H7 (cell line): Measurements from ENCODE around the gene ERFL. TPM values are rescaled to one million over a fixed set of nuclear protein-coding genes. Genes with fewer than 3 reads are reported as not detected.
A peak's percentile ranks its signal among the peaks of the same experiment; 100 is the strongest.

ENCODE experiments used
- DNase-seq: peaks from one replicate; pipeline ENCODE4 v3.0.0; 2012
- H3K27me3 ChIP-seq: 2 replicates; pipeline ENCODE4 v1.6.0; 2011; ENCODE audit warnings: mild to moderate bottlenecking, low read length; ENCODE audit not compliant: control insufficient read depth, insufficient read depth
- H3K36me3 ChIP-seq: replicated peaks from 2 replicates; pipeline ENCODE4 v1.5.1; 2011; ENCODE audit warnings: low read length; ENCODE audit not compliant: control insufficient read depth, insufficient read depth
- H3K4me3 ChIP-seq: 2 replicates; pipeline ENCODE4 v1.5.1; 2011; ENCODE audit warnings: low read depth, mild to moderate bottlenecking, control low read depth, low read length, moderate library complexity; ENCODE audit not compliant: insufficient read depth
- total RNA-seq: library from RNA; depleted of rRNA; stranded (reverse); fragments of >200 nt; shearing (Covaris generic); gene quantifications from 2 replicates; pipeline ENCODE4 v1.2.3, GENCODE V29; 2014

ERFL gene
- total RNA-seq, 1 experiment from 2014 or later: not detected

DNA sequence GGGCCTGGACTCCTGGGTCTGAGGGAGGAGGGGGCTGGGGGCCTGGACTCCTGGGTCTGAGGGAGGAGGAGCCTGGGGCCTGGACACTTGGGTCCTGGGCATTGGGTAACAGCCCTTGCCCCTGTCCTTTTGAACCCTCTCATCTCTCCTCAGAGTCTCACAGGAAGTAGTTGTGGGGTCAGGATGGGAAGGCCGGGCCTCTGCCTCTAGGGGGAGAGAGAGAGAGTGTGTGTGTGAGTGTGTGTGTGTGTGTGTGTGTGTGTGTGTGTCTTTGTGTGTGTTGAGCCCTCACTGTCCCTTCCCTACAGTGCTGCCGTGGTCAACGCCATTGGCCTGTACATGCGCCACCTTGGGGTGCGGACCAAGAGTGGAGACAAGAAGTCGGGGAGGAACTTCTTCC lies 34.4 kb downstream of the ERFL start:
- Histone ChIP-seq H3K36me3 (peaks cover 6% of the 10 kb centered on the region), H3K4me3 (no peak overlapping the region), H3K27me3 (no peaks in the 10 kb centered on the region)
- peak; percentile 92 for DNase-seq

DNA sequence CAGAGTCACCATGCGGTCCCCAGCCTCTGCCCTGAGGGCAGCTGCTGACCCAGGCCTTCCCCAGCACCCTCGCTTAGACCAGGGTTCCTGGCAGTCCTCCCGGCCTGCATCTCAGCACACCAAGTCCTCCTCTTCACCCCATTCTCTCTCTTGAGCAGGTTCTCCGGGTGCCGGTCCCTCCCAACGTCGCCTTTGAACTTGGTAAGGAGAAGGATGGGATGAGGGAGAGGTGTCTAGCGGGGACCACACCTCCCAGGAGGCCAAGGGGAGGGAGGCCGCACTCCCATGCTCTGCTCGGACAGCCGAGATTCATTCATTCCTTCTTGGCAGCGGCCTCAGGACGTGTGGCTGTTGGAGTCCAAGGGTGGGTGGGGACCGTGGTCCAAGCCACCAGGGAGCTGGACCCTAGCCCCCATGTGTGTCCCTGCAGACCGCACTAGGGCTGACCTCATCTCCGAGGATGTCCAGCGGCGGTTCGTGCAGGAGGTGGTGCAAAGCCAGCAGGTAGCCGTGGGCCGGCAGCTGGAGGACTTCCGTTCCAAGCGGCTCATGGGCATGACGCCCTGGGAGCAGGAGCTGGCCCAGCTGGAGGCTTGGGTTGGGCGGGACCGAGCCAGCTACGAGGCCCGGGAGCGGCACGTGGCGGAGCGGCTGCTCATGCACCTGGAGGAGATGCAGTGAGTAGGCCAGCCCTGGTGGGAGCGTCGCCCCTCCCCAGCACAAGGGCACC lies 35.9 kb downstream of the ERFL start:
- H3K27me3 ChIP-seq: no peaks in the 10 kb centered on the region
- H3K4me3 ChIP-seq: no peak overlapping the region
- H3K36me3 ChIP-seq: peaks cover 6% of the 10 kb centered on the region
- no peak for DNase-seq

DNA sequence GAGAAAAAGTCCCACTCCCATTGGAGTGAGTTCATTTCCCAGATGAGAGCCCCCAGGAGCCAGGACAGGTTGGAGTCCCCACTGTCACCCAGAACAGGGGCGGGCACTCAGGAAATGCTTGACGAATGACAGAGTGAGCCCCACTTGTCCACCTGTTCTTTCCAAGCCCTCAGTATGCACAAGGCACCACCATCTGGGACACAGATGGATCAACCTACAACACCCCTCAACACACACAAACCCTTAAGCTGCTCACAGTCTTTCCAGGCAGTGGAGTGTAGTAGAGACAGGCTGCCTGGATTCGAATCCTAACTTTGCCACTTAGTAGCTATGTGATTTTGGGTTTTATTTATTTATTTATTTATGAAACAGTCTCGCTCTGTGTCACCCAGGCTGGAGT lies 37.3 kb downstream of the ERFL start:
- no peak overlapping the region for H3K4me3 ChIP-seq
- DNase-seq: no peak
- peaks cover 6% of the 10 kb centered on the region for H3K36me3 ChIP-seq
- H3K27me3 ChIP-seq: no peaks in the 10 kb centered on the region

DNA sequence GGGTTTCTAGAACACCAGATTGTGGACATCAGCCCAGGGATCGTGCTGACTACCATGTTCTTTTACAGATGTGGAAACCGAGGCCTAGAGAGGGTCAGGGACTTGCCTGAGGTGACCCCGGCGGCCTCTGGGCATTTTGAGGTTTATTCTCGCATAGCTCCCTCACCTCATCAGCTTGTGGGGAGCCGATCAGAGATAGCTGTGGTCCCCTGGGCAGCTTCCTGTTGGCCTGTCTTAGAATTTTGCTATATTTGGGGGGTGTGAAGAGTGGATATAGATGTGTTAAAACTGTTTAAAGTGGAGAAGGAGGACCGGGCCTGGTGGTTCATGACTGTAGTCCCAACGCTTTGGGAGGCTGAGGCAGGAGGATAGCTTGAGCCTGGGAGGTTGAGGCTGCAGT lies 38.4 kb downstream of the ERFL start:
- no peak for DNase-seq
- peaks cover 4% of the 10 kb centered on the region for H3K36me3 ChIP-seq
- H3K27me3 ChIP-seq: no peaks in the 10 kb centered on the region
- no peak overlapping the region for H3K4me3 ChIP-seq

DNA sequence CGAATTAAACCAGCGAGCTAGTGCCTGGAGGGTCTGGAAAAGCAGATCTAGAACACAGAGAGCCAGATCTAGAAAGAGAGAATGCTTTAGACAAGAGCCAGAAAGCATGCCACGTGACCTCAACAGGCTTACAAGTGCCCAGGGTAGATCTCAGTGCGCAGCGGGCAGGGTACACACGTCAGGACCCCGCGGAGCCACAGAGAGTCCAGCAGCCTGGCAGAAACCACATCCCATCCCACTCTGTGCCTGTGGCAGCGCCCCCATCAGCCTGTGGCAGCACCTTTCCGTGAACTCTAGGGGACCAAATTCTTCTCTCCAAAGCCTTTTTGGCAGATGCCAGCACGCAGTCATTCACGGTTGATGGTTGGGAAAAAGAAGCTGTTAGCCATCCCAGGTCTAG lies 39.3 kb downstream of the ERFL start:
- DNase-seq: no peak
- H3K27me3 ChIP-seq: no peaks in the 10 kb centered on the region
- no peak overlapping the region for H3K4me3 ChIP-seq
- peaks cover 4% of the 10 kb centered on the region for H3K36me3 ChIP-seq

DNA sequence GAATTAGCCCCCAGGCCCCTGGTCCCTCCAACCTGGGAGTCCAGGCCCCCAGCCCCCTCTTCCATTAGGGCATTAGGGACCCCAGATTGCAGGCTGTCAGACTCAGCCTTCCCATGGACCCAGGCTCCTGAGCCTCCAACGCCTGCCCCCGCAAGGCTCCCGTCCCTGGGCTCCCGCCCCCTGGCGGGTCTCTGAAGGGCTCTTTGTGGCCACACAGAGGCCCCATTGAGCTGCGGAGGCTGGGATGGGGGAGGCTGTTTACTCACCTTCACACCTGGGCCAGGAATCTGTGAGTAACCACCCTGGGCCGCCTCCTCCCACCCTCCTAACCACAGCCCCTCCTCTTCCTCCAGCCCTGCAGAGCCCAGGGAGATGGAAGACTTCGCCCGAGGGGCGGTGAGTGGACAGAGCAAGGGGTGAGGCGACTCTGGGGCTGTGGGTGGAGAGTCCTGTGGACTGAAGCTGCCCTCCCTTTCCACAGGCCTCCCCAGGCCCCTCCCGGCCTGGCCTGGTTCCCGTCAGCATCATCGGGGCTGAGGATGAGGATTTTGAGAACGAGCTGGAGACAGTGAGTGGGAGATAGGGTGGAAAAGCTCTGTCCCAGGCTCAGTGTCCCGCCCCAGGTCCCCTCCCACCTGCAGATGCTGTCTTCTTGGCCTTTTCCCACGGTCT lies 40.4 kb downstream of the ERFL start:
- peaks cover 4% of the 10 kb centered on the region for H3K36me3 ChIP-seq
- H3K27me3 ChIP-seq: no peaks in the 10 kb centered on the region
- peak; percentile 92 for DNase-seq
- no peak overlapping the region for H3K4me3 ChIP-seq

DNA sequence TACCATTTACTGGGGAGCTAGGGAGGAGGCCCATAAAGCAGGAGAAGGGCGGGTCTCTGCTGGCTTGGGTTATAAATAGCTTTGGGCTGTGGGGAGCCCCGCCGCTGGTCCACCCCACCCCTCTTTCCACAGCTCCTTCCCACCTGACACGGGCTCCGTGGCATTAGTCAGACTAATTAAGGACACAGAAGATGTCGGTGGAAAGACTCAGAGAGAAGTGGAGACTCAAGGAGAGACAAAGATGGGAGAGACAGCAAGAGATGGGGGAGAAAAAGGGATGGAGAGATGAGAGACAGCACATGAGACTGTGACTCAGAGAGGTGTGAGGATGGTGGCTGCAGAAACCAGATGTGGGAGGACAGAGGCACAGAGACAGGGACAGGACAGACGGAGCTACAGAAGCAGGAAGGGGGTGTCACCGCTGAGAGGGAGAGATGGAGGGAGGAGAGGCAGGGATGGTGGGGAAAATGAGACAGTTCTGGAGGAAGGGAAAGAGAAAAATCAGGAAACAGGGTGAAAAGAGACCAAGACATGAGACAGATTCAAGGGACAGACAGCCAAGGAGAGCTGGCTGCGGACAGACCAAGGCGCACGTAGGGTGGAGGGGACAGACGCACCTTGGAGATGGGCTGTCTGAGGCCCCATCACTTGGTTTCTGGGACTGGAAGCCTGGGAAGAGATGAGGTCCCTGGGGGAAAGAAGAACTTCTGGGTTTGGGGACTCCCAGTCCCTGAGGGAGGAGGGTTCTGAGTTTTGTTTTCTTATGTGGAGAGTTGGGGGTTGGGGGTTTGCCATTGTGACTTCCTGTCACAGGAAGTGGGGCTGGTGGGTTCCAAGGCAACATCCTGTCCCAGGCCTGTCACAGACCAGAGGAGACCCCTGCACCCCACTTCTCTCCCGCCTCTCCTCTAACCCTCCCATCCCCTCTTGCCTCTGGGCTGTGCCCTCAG lies 41.2 kb downstream of the ERFL start:
- DNase-seq: no peak
- H3K36me3 ChIP-seq: peaks cover 4% of the 10 kb centered on the region
- no peak overlapping the region for H3K4me3 ChIP-seq
- peaks cover 2% of the 10 kb centered on the region; the same call in 1 of the 2 replicates for H3K27me3 ChIP-seq

DNA sequence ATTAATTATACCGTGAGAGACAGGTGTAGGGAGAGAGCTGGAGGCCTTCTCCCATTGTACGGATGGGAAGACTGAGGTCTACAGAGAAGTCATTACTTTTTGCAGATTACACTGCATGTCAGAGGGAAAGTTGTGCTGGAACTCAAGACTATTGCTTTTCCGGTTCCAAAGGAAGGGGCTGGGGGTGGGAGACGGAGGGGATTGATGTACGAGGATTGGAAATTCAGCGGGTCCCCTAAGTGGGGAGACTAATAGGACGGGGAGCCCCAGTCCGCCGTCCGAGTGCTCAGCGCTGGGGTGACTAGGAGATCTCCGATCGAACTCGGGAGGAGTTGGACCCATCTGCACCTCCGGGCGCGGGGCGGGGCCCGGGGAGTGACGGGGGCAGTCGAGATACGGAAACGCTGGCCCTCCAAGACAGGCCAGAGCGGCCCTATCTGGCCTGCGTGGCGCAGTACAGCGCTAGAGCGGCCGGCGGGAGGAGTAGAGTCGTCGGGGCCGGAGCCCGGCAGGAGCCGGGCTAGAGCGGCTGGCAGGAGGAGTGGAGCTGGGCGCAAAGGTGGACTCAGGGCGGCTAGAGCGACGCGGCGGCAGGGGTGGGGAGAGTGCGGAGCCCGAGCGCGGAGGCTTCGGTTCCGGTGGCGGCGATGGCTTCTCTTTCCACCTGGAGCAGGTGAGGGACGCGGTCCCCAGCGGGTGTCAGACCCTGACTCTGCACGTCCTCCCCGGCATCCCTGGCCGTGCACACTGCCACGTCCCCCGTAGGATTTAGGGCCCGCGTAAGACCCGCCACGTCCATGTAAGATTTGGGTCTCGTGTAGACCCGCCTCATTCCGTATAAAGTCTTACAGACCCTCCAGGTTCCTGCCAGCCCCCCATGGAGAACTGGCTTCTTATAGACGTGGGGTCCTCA lies 44.2 kb downstream of the ERFL start:
- DNase-seq: peak; percentile 99
- Histone ChIP-seq H3K4me3 (peak overlapping the region; percentile 88), H3K36me3 (peaks cover 1% of the 10 kb centered on the region), H3K27me3 (peaks cover 2% of the 10 kb centered on the region; the same call in 1 of the 2 replicates)

DNA sequence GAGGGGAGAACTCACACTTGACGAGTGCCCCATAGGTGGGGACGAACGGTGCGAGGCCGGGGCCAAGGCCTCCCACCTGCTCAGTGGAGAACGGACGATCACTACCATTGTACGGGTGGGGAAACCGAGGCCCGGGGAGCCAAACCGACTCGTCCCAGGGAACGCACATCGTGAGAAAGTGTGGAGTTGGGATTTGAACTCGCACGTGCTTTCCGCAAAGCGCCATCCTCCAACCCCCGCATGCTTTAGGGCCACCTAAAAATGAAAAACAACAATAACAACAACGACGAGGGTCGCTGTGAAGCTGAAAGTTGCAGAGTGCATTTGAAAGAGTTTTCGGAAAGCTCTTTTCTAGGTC lies 44.8 kb downstream of the ERFL start:
- DNase-seq: no peak
- no peaks in the 10 kb centered on the region for H3K36me3 ChIP-seq
- peaks cover 2% of the 10 kb centered on the region; the same call in 1 of the 2 replicates for H3K27me3 ChIP-seq
- H3K4me3 ChIP-seq: peak overlapping the region; percentile 88

DNA sequence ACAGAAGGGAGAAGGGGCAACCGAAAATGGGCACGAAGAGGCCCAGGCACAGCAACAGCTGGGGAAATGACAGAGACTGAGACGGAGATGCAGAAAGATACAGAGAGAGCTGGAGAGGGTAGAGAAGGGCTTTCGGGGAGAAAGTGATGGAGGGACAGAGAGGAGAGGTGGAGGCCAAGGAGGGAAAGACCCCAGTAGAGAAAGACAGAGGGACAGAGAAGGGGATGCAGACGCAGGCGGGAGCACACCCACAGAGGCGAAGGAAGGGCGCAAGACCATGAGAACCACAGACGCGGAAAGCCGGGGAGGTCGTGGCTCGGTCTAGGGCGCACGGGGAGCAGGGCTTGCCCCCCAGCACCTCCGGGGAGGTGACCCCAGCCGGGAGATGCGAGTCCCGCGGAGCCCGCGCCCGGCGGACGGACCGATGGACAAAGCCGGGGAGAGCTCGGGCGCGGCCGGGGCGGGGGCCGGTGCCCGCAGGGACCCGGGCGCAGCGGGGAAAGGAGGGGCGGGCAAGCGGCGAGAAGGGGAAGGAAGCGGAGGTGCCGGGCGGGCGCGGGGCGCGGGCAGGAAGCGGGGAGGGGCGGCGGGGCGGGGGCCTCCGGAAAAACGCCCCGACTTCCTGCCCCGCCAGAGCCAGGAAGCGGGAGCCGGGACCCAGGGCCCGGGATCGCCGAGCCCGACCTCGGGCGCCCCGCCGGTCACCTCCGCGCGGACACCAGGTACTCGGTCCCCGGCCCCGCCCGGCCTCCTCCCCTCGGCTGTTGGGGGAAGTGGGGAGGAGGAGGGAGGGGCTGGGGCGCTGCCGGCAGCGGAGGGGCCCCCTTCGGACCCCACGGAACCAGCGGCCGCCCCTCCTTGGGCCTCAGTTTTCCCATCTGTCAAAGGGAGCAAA lies 45.4 kb downstream of the ERFL start, which contains the start of gene ARHGEF1:
Gene ARHGEF1 (plus strand): TSS at position 617 of the 895 bp plus-strand sequence. CDS start 4,899 bp downstream, outside the sequence.
- no peaks in the 10 kb centered on the region for H3K36me3 ChIP-seq
- peak; percentile 94 for DNase-seq
- peaks cover 2% of the 10 kb centered on the region; the same call in 1 of the 2 replicates for H3K27me3 ChIP-seq
- peak within 1 kb of the TSS; percentile 88 for H3K4me3 ChIP-seq

DNA sequence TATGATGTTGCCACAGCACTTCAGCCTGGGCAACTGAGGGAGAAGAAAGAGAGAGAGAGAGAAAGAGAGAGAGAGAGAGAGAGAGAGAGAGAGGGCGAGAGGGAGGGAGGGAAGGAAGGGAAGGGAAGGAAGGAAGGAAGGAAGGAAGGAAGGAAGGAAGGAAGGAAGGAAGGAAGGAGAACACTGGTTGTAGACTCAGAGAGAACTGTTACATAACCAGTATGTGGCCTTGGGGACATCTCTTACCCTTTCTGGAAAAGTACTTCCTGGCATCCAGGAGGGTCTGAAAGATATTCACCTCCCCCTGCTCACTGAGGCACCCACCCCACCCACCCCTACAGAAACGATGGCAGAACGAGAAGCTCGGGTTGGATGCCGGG lies 47.9 kb downstream of the ERFL start:
- H3K4me3 ChIP-seq: no peak overlapping the region
- H3K27me3 ChIP-seq: peaks cover 2% of the 10 kb centered on the region; the same call in 1 of the 2 replicates
- DNase-seq: no peak
- no peaks in the 10 kb centered on the region for H3K36me3 ChIP-seq

DNA sequence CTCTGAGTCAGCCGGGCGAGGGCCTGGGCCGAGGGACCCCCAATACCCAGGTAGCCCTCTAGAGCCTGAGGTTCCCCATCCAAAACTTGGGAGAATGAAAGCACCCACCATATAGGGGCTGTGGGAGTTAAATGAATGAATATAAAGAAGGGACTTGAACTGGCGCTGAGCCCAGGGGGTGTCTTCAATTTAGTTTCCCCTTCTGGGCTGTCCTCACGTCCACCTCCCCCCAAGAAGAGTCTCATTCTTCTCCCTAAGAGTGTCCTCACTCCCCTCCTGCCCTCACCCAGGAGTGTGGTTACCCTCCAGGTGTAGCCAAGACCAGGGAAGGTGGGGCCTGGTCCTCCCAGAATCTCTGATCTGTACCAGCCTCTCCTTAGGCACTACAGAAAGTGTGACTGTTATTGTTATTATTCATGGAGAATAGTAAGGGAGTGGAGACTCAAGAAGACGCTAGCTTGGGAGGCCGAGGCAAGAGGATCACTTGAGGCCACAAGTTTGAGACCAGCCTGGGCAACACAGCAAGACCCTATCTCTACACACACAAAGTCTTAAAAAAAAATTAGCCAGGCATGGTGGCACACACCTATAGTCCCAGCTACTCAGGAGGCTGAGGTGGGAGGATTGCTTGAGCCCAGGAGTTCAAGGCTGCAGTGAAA lies 48.5 kb downstream of the ERFL start:
- peaks cover 2% of the 10 kb centered on the region; the same call in 1 of the 2 replicates for H3K27me3 ChIP-seq

More for the DNA sequence above, 48.5 kb downstream of the ERFL start:
- no peak overlapping the region for H3K4me3 ChIP-seq
- no peaks in the 10 kb centered on the region for H3K36me3 ChIP-seq
- no peak for DNase-seq
